ENCODE results near the gene PGF.

The PGF gene

GRCh38 chr14:74988993-74989392 is 33.6 kb upstream of the PGF start:
- no peak for DNase-seq (ENCODE audit: low read depth)
- TF ChIP-seq CTCF (conservative IDR thresholded peaks at IDR 0.05; ENCODE audit: low read depth, low read length): no peak
- H3K4me3 ChIP-seq (ENCODE audit: low read length): no peak overlapping the region

- no peak for TF ChIP-seq CTCF (conservative IDR thresholded peaks at IDR 0.05; ENCODE audit: low read depth, low read length)
- DNase-seq (ENCODE audit: low read depth): no peak
- H3K4me3 ChIP-seq (ENCODE audit: low read length): no peak overlapping the region
Measured at GRCh38 chr14:74988131-74988530, 32.7 kb upstream of the PGF start.

- TF ChIP-seq CTCF (conservative IDR thresholded peaks at IDR 0.05; ENCODE audit: low read depth, low read length): no peak
- no peak for DNase-seq (ENCODE audit: low read depth)
Measured at GRCh38 chr14:74985806-74986205, 30.4 kb upstream of the PGF start.

GRCh38 chr14:74985028-74985310 is 29.6 kb upstream of the PGF start:
- DNase-seq (ENCODE audit: low read depth): no peak
- no peak for TF ChIP-seq CTCF (conservative IDR thresholded peaks at IDR 0.05; ENCODE audit: low read depth, low read length)
- H3K4me3 ChIP-seq (ENCODE audit: low read length): no peak overlapping the region

More at GRCh38 chr14:74985806-74986205, 30.4 kb upstream of the PGF start:
- H3K4me3 ChIP-seq (ENCODE audit: low read length): no peak overlapping the region

- DNase-seq (ENCODE audit: low read depth): no peak
- TF ChIP-seq CTCF (conservative IDR thresholded peaks at IDR 0.05; ENCODE audit: low read depth, low read length): no peak
- no peak overlapping the region for H3K4me3 ChIP-seq (ENCODE audit: low read length)
Measured at GRCh38 chr14:74984236-74985027, 29.0 kb upstream of the PGF start.

GRCh38 chr14:74983343-74983742 is 27.9 kb upstream of the PGF start:
- H3K4me3 ChIP-seq (ENCODE audit: low read length): no peak overlapping the region
- DNase-seq (ENCODE audit: low read depth): no peak
- TF ChIP-seq CTCF (conservative IDR thresholded peaks at IDR 0.05; ENCODE audit: low read depth, low read length): no peak

- DNase-seq (ENCODE audit: low read depth): no peak
- TF ChIP-seq CTCF (conservative IDR thresholded peaks at IDR 0.05; ENCODE audit: low read depth, low read length): no peak
- no peak overlapping the region for H3K4me3 ChIP-seq (ENCODE audit: low read length)
Measured at GRCh38 chr14:74982661-74983060, 27.3 kb upstream of the PGF start.

Measured in retinal pigment epithelial cell (primary cell).